A549 treated with DMSO at 1 μM for 4 hours (cell line): ENCODE measurements around the gene SYNDIG1L. TPM values are rescaled to one million over a fixed set of nuclear protein-coding genes. Genes with fewer than 3 reads are reported as not detected.

ENCODE experiments used
- total RNA-seq: library from RNA; stranded (reverse); fragments of 200-300 nt; extraction: Qiagen RNA extraction; gene quantifications from 5 replicates; pipeline ENCODE4 v1.2.3, GENCODE V29; 2022; ENCODE audit warnings: low read depth

The SYNDIG1L gene
- total RNA-seq, result not detected in 5 replicates

DNA sequence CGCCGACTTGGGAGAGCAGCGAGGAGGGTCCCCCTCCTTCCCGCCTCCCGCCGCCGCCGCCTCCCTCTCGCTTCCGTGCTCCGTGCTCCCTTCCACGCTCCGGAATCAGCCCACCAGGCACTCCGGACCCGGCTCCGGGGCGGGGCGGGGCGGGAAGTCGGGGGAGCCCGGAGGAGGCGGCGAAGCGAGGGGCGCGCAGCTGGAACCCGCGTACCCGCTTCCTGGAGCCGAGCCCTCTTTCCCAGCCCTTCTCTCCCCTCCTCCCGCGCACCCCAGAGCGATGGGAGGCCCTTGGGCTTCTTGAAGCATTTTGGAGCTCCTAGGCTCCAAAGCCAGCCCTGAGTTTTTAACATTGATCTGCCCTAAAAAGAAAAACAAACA lies at the start of gene SYNDIG1L:
TSS of gene SYNDIG1L (minus strand) at position 9 of the 381 bp plus-strand sequence. CDS start 16,466 bp downstream, outside the sequence.

Other genes with a start within 250 kb of the SYNDIG1L start
- gene VSX2, start 186.8 kb downstream of the SYNDIG1L start, total RNA-seq, result not detected in 5 replicates
- gene ABCD4, start 123.3 kb downstream of the SYNDIG1L start, total RNA-seq, result 32.9 to 36.4 TPM (median 33.9 TPM) in 5 replicates
- gene VRTN, start 77.7 kb downstream of the SYNDIG1L start, total RNA-seq, result not detected in 5 replicates
- 208 to 323 TPM (median 247 TPM) in 5 replicates for gene NPC2, start 67.1 kb upstream of the SYNDIG1L start, total RNA-seq
- 39.1 to 50.1 TPM (median 43.9 TPM) in 5 replicates for gene ISCA2, start 67.6 kb upstream of the SYNDIG1L start, total RNA-seq
- gene LTBP2, start 186.0 kb upstream of the SYNDIG1L start, total RNA-seq, result 10.9 to 15.9 TPM (median 12.1 TPM) in 5 replicates